ENCODE results near the gene KTN1.

KTN1 gene

DNA sequence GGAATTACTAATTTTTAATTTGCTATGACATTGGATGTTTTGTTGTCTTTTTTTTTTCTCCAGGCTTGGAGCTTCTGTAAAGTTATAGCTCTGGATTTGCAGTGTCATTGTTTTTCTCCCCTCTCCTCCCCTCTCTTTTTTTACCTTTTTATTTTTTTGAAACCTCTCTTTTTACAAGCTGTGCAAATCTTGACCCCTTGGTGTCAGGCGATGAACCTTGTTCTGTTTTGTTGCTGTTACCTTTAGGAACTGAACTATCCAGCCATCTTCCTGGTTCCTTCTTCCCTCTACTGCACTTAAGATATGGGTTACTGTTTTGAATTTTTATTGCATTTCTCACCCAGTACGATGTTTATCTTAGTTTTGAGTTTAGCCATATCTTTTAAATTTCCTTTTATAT lies 13.7 kb downstream of the KTN1 start:
- TF ChIP-seq, protein P1, sequence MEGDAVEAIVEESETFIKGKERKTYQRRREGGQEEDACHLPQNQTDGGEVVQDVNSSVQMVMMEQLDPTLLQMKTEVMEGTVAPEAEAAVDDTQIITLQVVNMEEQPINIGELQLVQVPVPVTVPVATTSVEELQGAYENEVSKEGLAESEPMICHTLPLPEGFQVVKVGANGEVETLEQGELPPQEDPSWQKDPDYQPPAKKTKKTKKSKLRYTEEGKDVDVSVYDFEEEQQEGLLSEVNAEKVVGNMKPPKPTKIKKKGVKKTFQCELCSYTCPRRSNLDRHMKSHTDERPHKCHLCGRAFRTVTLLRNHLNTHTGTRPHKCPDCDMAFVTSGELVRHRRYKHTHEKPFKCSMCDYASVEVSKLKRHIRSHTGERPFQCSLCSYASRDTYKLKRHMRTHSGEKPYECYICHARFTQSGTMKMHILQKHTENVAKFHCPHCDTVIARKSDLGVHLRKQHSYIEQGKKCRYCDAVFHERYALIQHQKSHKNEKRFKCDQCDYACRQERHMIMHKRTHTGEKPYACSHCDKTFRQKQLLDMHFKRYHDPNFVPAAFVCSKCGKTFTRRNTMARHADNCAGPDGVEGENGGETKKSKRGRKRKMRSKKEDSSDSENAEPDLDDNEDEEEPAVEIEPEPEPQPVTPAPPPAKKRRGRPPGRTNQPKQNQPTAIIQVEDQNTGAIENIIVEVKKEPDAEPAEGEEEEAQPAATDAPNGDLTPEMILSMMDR (IDR thresholded peaks at IDR 0.05; ENCODE audit: control insufficient read depth, extremely low read depth, insufficient read depth) = no peak
- no peak for DNase-seq (ENCODE audit: low read depth)
- no peak overlapping the region for H3K4me3 ChIP-seq (ENCODE audit: low read depth, low read length)

- peak; percentile 94 for DNase-seq (ENCODE audit: low read depth)
- TF ChIP-seq, protein P1 (IDR thresholded peaks at IDR 0.05; ENCODE audit: control insufficient read depth, extremely low read depth, insufficient read depth) = 0 out of 2 replicates have a peak, but pooled peaks have one; percentile 6
- H3K4me3 ChIP-seq (ENCODE audit: low read depth, low read length) = peak overlapping the region; percentile 42
Measured at GRCh38 chr14:55599250-55599879, 19.4 kb downstream of the KTN1 start.

DNA sequence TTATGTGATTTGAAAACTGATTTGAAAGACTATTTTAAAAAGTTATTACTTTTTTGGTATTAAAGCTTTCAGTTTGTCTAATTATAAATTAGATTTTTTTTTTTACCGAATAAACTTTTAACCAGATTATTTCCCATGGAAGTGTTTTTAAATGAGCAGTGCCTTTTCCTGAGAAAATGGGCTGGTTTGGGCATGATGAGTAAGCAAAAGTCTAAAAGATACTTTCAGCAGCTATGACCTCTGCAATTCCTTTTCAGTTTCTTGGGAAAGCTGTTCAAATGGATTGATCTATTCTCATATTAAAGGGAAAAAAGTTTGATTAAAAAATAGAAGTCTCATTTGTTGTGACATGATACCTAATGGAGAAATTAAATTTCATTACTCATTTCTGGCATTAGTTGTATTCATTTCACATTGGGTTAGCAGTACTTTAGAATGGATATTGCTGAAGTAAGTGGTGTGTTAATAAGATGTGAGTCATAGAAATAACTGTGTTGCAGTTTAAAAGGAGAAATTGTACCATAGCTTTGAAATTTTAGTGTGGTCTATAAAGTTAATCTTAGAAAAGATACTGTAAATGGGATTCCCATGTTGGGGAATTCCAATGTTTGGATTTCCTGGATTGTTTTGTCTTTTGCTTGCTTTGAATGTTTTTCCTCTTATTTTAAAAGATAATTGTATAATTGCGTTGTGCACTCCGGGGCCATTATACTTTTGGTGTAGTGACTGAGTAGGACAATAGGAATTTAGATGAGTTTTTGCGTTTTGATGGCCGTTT lies 21.0 kb downstream of the KTN1 start:
- DNase-seq (ENCODE audit: low read depth) = no peak
- TF ChIP-seq, protein P1 (IDR thresholded peaks at IDR 0.05; ENCODE audit: control insufficient read depth, extremely low read depth, insufficient read depth) = no peak
- H3K4me3 ChIP-seq (ENCODE audit: low read depth, low read length) = no peak overlapping the region

DNA sequence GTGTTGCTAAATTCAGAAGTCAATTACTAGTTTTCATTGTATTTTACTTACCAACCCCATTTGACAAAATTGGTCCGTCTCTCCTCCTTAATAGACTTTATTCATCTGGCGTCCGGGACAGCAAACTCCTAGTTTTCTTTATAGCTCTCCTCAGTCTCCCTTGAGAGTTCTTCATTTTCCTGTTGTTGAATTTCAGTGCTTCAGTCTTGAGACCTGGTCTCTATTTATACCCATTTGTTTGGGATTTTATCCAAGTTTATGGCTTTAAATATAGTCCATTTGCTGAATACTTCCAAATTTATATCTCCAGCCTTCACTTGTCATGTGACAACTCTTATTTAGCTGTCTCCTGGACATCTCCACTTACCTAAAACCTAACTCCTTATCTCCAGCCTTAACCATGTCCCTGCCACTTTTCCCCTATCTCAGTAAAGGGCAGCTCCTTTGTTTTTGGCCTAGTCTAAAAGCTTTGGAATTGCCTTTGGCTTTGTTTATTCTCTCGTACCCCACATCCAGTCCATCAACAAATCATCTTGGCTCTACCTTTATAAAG lies 23.5 kb downstream of the KTN1 start:
- H3K4me3 ChIP-seq (ENCODE audit: low read depth, low read length) = no peak overlapping the region
- no peak for DNase-seq (ENCODE audit: low read depth)
- TF ChIP-seq, protein P1 (IDR thresholded peaks at IDR 0.05; ENCODE audit: control insufficient read depth, extremely low read depth, insufficient read depth) = no peak

DNA sequence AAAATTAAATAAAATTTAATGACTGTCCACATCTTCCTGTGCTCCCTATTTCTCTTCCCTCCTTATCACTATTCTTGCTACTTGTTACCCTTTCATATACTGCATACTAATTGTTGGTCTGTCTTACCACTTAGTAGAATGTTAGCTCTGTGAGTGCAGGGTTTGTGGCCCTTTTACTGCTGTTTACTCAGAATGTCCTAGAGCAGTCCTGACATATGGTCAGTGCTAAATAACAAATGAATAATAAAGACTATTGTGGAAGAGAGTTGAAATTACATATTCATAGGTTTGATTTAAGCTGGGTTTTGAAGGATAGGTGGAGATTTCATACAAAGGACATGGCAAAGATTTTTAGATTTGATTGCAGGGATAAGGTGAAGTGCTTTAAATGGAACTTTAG lies 24.5 kb downstream of the KTN1 start:
- TF ChIP-seq, protein P1 (IDR thresholded peaks at IDR 0.05; ENCODE audit: control insufficient read depth, extremely low read depth, insufficient read depth) = no peak
- no peak overlapping the region for H3K4me3 ChIP-seq (ENCODE audit: low read depth, low read length)
- no peak for DNase-seq (ENCODE audit: low read depth)

DNA sequence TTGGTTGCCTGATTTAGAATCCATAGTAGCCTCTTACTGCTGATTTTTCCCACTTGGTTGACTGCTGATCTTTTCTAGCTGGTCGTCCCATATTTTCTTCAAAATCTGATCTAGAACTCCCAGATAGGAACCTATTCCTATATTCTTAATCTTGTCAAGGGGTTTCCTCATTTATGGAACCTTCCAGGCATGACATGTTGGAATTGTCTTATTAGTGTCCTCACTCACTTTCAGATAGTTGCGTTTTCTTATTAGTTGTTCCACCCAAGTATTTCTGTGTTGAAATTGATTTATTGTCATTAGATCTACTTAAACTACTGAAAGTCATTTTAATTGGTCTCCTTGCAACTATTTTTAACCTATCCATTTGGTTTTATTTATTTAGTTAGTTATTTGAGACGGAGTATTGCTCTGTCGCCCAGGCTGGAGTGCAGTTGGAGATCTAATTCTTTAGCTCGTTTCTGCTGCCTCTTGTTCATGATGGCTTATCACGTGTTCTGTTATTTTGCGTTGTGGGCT lies 25.0 kb downstream of the KTN1 start:
- TF ChIP-seq, protein P1 (IDR thresholded peaks at IDR 0.05; ENCODE audit: control insufficient read depth, extremely low read depth, insufficient read depth) = no peak
- H3K4me3 ChIP-seq (ENCODE audit: low read depth, low read length) = no peak overlapping the region
- no peak for DNase-seq (ENCODE audit: low read depth)

Measured in LNCaP clone FGC (cell line).